Neuronal stem cell (in vitro differentiated cells): ENCODE results near the gene LMO2.
"Not testable (repeated sequence)": the region's sequence is repeated elsewhere in the genome, so short reads cannot be mapped to it uniquely, and the experiment has no call there.

Experiments used
- DNase-seq: peaks from one replicate; pipeline ENCODE4 v3.0.0-alpha.2; 2013; ENCODE audit warnings: low spot score
- H2AFZ ChIP-seq: one replicate; pipeline ENCODE4 v1.6.1; 2013; ENCODE audit warnings: mild to moderate bottlenecking, low read length, inconsistent platforms
- H2AK5ac ChIP-seq: 2 replicates; pipeline ENCODE4 v1.6.1; 2013; ENCODE audit warnings: low read depth, mild to moderate bottlenecking, inconsistent platforms, low read length, moderate library complexity, mixed read lengths
- H2BK120ac ChIP-seq: 2 replicates; pipeline ENCODE4 v1.6.1; 2013; ENCODE audit warnings: low read depth, mild to moderate bottlenecking, inconsistent platforms, low read length, moderate library complexity, mixed read lengths
- H2BK12ac ChIP-seq: one replicate; pipeline ENCODE4 v1.6.1; 2013; ENCODE audit warnings: low read length, inconsistent platforms
- H2BK15ac ChIP-seq: 2 replicates; pipeline ENCODE4 v1.6.1; 2013; ENCODE audit warnings: mild to moderate bottlenecking, low read length, inconsistent platforms, mixed read lengths
- H2BK5ac ChIP-seq: one replicate; pipeline ENCODE4 v1.6.1; 2013; ENCODE audit warnings: inconsistent platforms, mild to moderate bottlenecking, low read length, moderate library complexity
- H3K14ac ChIP-seq: one replicate; pipeline ENCODE4 v1.6.1; 2013; ENCODE audit warnings: low read length, inconsistent platforms
- H3K18ac ChIP-seq: 2 replicates; pipeline ENCODE4 v1.6.1; 2013; ENCODE audit warnings: low read length, inconsistent platforms
- H3K23ac ChIP-seq: 2 replicates; pipeline ENCODE4 v1.6.1; 2013; ENCODE audit warnings: low read depth, mild to moderate bottlenecking, mixed read lengths, low read length, inconsistent platforms; ENCODE audit not compliant: poor library complexity
- H3K27ac ChIP-seq: replicated peaks from 3 replicates; pipeline ENCODE4 v1.5.1; 2013; ENCODE audit warnings: low read length, inconsistent platforms
- H3K27me3 ChIP-seq, 3 experiments: 2 replicates each; pipeline ENCODE4 v1.6.1; 2013; ENCODE audit warnings: low read length in 3 of 3, mild to moderate bottlenecking in 2 of 3, inconsistent platforms in 1 of 3, low read depth in 1 of 3, mixed read lengths in 1 of 3, moderate library complexity in 1 of 3; ENCODE audit not compliant: control insufficient read depth in 3 of 3, insufficient read depth in 3 of 3
- H3K36me3 ChIP-seq, 2 donors: replicated peaks in 1 of 2; 2 replicates each; pipeline ENCODE4 v1.6.1; 2013; ENCODE audit warnings: low read length in 2 of 2; ENCODE audit not compliant: control insufficient read depth in 2 of 2, insufficient read depth in 2 of 2
- H3K4ac ChIP-seq: 2 replicates; pipeline ENCODE4 v1.6.1; 2013; ENCODE audit warnings: inconsistent platforms, mild to moderate bottlenecking, low read length, moderate library complexity
- H3K4me1 ChIP-seq, 2 donors: 1 replicate in 1 of 2; 2 replicates in 1 of 2; pipeline ENCODE4 v1.6.1; 2013; ENCODE audit warnings: low read length in 2 of 2, low read depth in 1 of 2; ENCODE audit not compliant: control insufficient read depth in 2 of 2, insufficient read depth in 1 of 2
- H3K4me2 ChIP-seq: one replicate; pipeline ENCODE4 v1.6.1; 2013; ENCODE audit warnings: mild to moderate bottlenecking, low read length, inconsistent platforms; ENCODE audit not compliant: insufficient read depth, poor library complexity, severe bottlenecking
- H3K4me3 ChIP-seq, 2 donors: 2 replicates each; pipeline ENCODE4 v1.5.1; 2013; ENCODE audit warnings: low read length in 2 of 2, mild to moderate bottlenecking in 2 of 2, inconsistent platforms in 1 of 2, moderate library complexity in 1 of 2
- H3K79me1 ChIP-seq: one replicate; pipeline ENCODE4 v1.6.1; 2013; ENCODE audit warnings: low read depth, mild to moderate bottlenecking, inconsistent platforms, low read length, moderate library complexity
- H3K9ac ChIP-seq: one replicate; pipeline ENCODE4 v1.6.1; 2013; ENCODE audit warnings: mild to moderate bottlenecking, low read depth, low read length, inconsistent platforms; ENCODE audit not compliant: poor library complexity
- H3K9me3 ChIP-seq, 2 donors: replicated peaks in 1 of 2; 2 replicates each; pipeline versions ENCODE3 to v1.6.1; 2013; ENCODE audit warnings: low read length in 2 of 2, mild to moderate bottlenecking in 2 of 2, inconsistent platforms in 1 of 2, low read depth in 1 of 2, mixed read lengths in 1 of 2, moderate library complexity in 1 of 2; ENCODE audit not compliant: control insufficient read depth in 2 of 2, insufficient read depth in 1 of 2
- H4K8ac ChIP-seq: one replicate; pipeline ENCODE4 v1.6.1; 2013; ENCODE audit warnings: low read depth, mild to moderate bottlenecking, inconsistent platforms, low read length, moderate library complexity
- H4K91ac ChIP-seq: one replicate; pipeline ENCODE4 v1.6.1; 2013; ENCODE audit warnings: low read length, low read depth, mild to moderate bottlenecking, inconsistent platforms; ENCODE audit not compliant: poor library complexity
- WGBS, 2 donors: extraction: QIAGEN DNeasy Blood & Tissue Kit; methylation state at CpG; one replicate each; pipeline ENCODE4 v1.1.7; 2013; ENCODE audit warnings: missing lambda C conversion rate in 2 of 2, mixed read lengths in 1 of 2; ENCODE audit not compliant: insufficient read length in 2 of 2, insufficient replicate concordance in 1 of 2; ENCODE audit errors: extremely low coverage in 2 of 2; 5-methylcytosine and 5-hydroxymethylcytosine counted together

Gene LMO2

DNA sequence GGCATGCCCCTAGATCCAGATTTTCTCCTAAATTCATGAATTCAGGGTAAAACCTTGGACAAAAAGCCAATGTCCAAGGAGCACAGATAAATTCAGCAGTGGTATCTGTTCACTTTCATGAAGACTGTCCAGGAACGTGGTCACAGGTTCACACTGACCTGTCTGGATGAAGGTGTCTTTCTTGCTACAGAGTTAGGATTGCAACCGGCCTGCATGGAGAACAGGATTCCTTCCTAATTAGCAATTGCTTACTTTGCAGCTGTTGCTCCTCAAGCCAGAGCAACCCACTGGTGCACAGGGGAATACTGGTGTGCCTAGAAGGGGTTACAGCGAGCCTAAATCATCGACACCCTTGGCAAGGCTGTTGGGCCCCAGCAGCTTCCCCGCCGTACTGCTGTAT, 47.6 kb downstream of the LMO2 start:
- Histone ChIP-seq H3K9ac (no peak overlapping the region), H4K8ac (no peak overlapping the region), H2BK5ac (no peak overlapping the region), H3K4me1 (no peaks in the 10 kb centered on the region), H3K4me2 (no peak overlapping the region), H3K36me3 (no peaks in the 10 kb centered on the region), H2AFZ (no peak overlapping the region), H2BK120ac (no peak overlapping the region), H2AK5ac (no peak overlapping the region), H2BK15ac (no peak overlapping the region), H3K27ac (no peak overlapping the region), H3K4ac (no peak overlapping the region), H3K23ac (no peak overlapping the region), H3K14ac (no peak overlapping the region), H3K27me3 (peaks cover 0 to 27% (median 0%) of the 10 kb centered on the region in 3 experiments), H3K9me3 (no peaks in the 10 kb centered on the region), H3K79me1 (no peaks in the 10 kb centered on the region), H3K4me3 (no peak overlapping the region), H3K18ac (no peak overlapping the region), H4K91ac (no peak overlapping the region), H2BK12ac (no peak overlapping the region)
- DNase-seq: no peak
- WGBS, 2 donors: no CpG with 5 or more reads among the region's 6 CpGs

DNA sequence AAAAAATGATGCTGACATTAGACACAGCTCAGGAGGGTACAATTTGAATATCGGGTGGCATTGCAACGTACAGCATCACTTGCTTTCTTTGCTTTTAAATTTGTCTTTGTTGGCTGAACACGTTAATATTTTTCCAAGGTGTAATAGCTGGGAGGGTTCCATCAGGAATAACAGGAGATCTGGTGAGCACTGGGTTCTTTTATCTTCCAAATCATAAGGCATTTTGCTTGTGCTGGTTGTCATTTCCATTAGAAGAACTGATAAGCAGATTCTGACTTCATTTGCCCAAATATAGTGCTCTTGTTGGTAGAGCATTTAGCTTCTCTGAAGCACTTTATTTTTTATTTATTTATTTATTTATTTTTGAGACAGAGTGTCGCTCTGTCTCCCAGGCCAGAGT, 48.9 kb downstream of the LMO2 start:
- peaks cover 0 to 27% (median 0%) of the 10 kb centered on the region in 3 experiments for H3K27me3 ChIP-seq
- no peak overlapping the region for H2BK120ac ChIP-seq
- H2BK12ac ChIP-seq: no peak overlapping the region
- H3K36me3 ChIP-seq: no peaks in the 10 kb centered on the region
- no peak overlapping the region for H3K27ac ChIP-seq
- H3K4me3 ChIP-seq: no peak overlapping the region
- no peak overlapping the region for H3K9ac ChIP-seq
- no peaks in the 10 kb centered on the region for H3K4me1 ChIP-seq
- no peak overlapping the region for H3K4me2 ChIP-seq
- no CpG with 5 or more reads among the region's 4 CpGs for WGBS, 2 donors
- DNase-seq: no peak
- no peaks in the 10 kb centered on the region for H3K9me3 ChIP-seq
- H3K79me1 ChIP-seq: no peaks in the 10 kb centered on the region
- H2BK15ac ChIP-seq: no peak overlapping the region
- no peak overlapping the region for H4K8ac ChIP-seq
- H3K23ac ChIP-seq: no peak overlapping the region
- no peak overlapping the region for H3K18ac ChIP-seq
- H3K14ac ChIP-seq: no peak overlapping the region
- H2AK5ac ChIP-seq: no peak overlapping the region
- H3K4ac ChIP-seq: no peak overlapping the region
- H2BK5ac ChIP-seq: no peak overlapping the region
- H2AFZ ChIP-seq: no peak overlapping the region
- H4K91ac ChIP-seq: no peak overlapping the region

DNA sequence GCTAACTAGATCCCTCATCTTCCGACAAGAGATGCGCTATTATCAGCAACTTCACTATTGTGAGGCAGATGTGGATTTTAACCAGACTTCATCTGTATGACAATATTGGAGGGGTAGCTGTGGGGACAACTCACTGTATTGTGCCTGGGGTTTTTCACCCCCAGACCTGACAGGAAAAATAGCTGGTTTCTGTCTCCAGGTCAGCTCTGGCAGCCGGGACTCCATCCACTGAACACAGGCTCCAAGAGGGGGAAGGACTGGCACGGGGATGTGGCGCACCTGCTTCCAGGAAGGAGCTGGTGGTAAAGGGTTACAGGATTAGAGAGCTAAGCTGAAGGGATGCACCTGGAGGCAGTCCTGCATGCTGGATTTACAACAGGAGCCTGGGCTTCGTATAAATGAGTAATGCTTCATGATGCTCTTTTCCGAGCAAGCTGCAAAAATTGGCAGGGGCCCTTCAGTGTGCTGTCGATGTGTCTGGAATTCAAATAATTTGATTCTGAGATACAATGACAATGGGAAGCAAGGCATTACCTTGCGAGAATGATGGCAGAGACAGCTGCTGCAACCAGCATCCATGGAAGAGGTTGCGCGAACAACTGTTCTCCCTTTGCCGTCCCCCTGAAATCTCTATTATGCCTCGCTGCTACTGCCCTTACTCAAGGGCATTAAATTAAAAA, 49.5 kb downstream of the LMO2 start:
- Histone ChIP-seq H3K27ac (no peak overlapping the region), H3K9ac (no peak overlapping the region)

DNA sequence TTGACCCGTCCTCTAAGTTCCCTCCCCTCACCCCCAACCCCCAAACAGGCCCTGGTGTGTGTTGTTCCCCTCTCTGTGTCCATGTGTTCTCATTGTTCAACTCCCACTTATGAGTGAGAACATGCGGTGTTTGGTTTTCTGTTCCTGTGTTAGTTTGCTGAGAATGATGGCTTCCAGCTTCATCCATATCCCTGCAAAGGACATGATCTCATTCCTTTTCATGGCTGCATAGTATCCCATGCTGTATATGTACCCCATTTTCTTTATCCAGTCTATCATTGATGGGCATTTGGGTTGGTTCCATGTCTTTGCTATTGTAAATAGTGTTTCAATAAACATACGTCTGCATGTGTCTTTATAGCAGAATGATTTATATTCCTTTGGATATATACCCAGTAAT, 53.6 kb downstream of the LMO2 start:
- H4K8ac ChIP-seq, H2AFZ ChIP-seq, H3K27ac ChIP-seq, H2AK5ac ChIP-seq, H3K4ac ChIP-seq, H3K14ac ChIP-seq, H3K9me3 ChIP-seq, H3K4me1 ChIP-seq, H3K4me3 ChIP-seq, H3K4me2 ChIP-seq, H2BK5ac ChIP-seq, DNase-seq, H2BK12ac ChIP-seq, H3K23ac ChIP-seq, H4K91ac ChIP-seq, H3K36me3 ChIP-seq, H3K79me1 ChIP-seq, H3K18ac ChIP-seq, H3K9ac ChIP-seq, H2BK15ac ChIP-seq, H2BK120ac ChIP-seq: not testable (repeated sequence)
- no CpG with 5 or more reads among the region's 3 CpGs for WGBS, 2 donors
- H3K27me3 ChIP-seq: peaks cover 0 to 19% (median 0%) of the 10 kb centered on the region in 3 experiments

More for the DNA sequence above, 49.5 kb downstream of the LMO2 start:
- H2BK120ac ChIP-seq: no peak overlapping the region
- no peak overlapping the region for H3K23ac ChIP-seq
- no peaks in the 10 kb centered on the region for H3K36me3 ChIP-seq
- no peak overlapping the region for H3K18ac ChIP-seq
- H2BK5ac ChIP-seq: no peak overlapping the region
- H2BK12ac ChIP-seq: no peak overlapping the region
- H4K8ac ChIP-seq: no peak overlapping the region
- no peaks in the 10 kb centered on the region for H3K9me3 ChIP-seq
- H3K27me3 ChIP-seq: peaks cover 0 to 27% (median 0%) of the 10 kb centered on the region in 3 experiments
- DNase-seq: no peak
- H3K4me3 ChIP-seq: no peak overlapping the region
- no peak overlapping the region for H3K4ac ChIP-seq
- no peak overlapping the region for H3K14ac ChIP-seq
- no peak overlapping the region for H4K91ac ChIP-seq
- no CpG with 5 or more reads among the region's 13 CpGs for WGBS, 2 donors
- no peaks in the 10 kb centered on the region for H3K79me1 ChIP-seq
- no peak overlapping the region for H2BK15ac ChIP-seq
- H2AK5ac ChIP-seq: no peak overlapping the region
- no peak overlapping the region for H3K4me2 ChIP-seq
- H2AFZ ChIP-seq: no peak overlapping the region
- no peaks in the 10 kb centered on the region for H3K4me1 ChIP-seq
